CD4-positive, alpha-beta T cell (primary cell): ENCODE measurements around the gene FGR. TPM values are rescaled to one million over a fixed set of nuclear protein-coding genes. Genes with fewer than 3 reads are reported as not detected.

ENCODE experiments used
- ATAC-seq: fragments of 200-7000 bp; cut with Tn5 transposase; one replicate; pipeline ENCODE4 v1.10.0; 2022; ENCODE audit warnings: mild to moderate bottlenecking; ENCODE audit not compliant: poor library complexity
- CTCF ChIA-PET: fragments of 350-600 bp; sonication (Branson Sonifier 250); formaldehyde crosslinking; loops from one replicate; lab custom pipeline; 2021; ENCODE audit warnings: antibody characterized with exemption, inconsistent platforms; lab: Charles Lee
- POLR2A ChIA-PET: fragments of 350-600 bp; sonication (Branson Sonifier 250); formaldehyde crosslinking; loops from one replicate; lab custom pipeline; 2021; ENCODE audit warnings: antibody characterized with exemption, inconsistent platforms; lab: Charles Lee
- DNase-seq, 14 experiments: peaks; one replicate each; pipeline ENCODE4 v3.0.0-alpha.2; 2013 to 2020; ENCODE audit warnings: mixed read lengths in 2 of 14
- H3K27ac ChIP-seq, 2 donors: one replicate each; pipeline versions ENCODE4 v1.5.1 to v1.7.0; 2013; ENCODE audit warnings: low read length in 2 of 2, low read depth in 1 of 2, mild to moderate bottlenecking in 1 of 2
- H3K27me3 ChIP-seq, 2 experiments: 1 replicate in 1 of 2; 2 replicates in 1 of 2; pipeline versions ENCODE4 v1.6.1 to v1.7.0; 2013; ENCODE audit warnings: low read length in 2 of 2, control low read depth in 1 of 2, mild to moderate bottlenecking in 1 of 2, moderate library complexity in 1 of 2; ENCODE audit not compliant: insufficient read depth in 2 of 2, control insufficient read depth in 1 of 2
- H3K36me3 ChIP-seq: one replicate; pipeline ENCODE4 v1.6.1; 2013; ENCODE audit warnings: low read length, control low read depth; ENCODE audit not compliant: insufficient read depth
- H3K4me1 ChIP-seq: one replicate; pipeline ENCODE4 v1.6.1; 2013; ENCODE audit warnings: low read length, control low read depth; ENCODE audit not compliant: insufficient read depth
- H3K4me3 ChIP-seq: one replicate; pipeline ENCODE4 v1.5.1; 2013; ENCODE audit warnings: mild to moderate bottlenecking, low read length, moderate library complexity
- H3K9me3 ChIP-seq, 2 experiments: 1 replicate in 1 of 2; 2 replicates in 1 of 2; pipeline versions ENCODE4 v1.6.1 to v1.7.0; 2013; ENCODE audit warnings: low read length in 2 of 2, mild to moderate bottlenecking in 2 of 2, control low read depth in 1 of 2, moderate library complexity in 1 of 2; ENCODE audit not compliant: control insufficient read depth in 1 of 2, insufficient read depth in 1 of 2
- H3K27ac Mint-ChIP-seq: one replicate; pipeline ENCODE4 v1.8.0; 2020; ENCODE audit warnings: mixed read lengths
- H3K27me3 Mint-ChIP-seq: one replicate; pipeline ENCODE4 v1.8.0; 2021; ENCODE audit warnings: mixed read lengths
- H3K36me3 Mint-ChIP-seq: one replicate; pipeline ENCODE4 v1.8.0; 2021; ENCODE audit warnings: low read depth, mixed read lengths
- H3K4me1 Mint-ChIP-seq: one replicate; pipeline ENCODE4 v1.8.0; 2021; ENCODE audit warnings: low read depth, mixed read lengths
- H3K4me3 Mint-ChIP-seq: one replicate; pipeline ENCODE4 v1.8.0; 2020; ENCODE audit warnings: mild to moderate bottlenecking, mixed read lengths
- H3K9me3 Mint-ChIP-seq: one replicate; pipeline ENCODE4 v1.8.0; 2020; ENCODE audit warnings: mixed read lengths
- CTCF ChIP-seq: fragments of 200-600 bp; IDR thresholded peaks from one replicate; pipeline ENCODE4 v1.8.0; 2022; ENCODE audit warnings: antibody characterized with exemption, mild to moderate bottlenecking
- intact Hi-C, 2 experiments: fragments of 100-400 bp; cut with DNase I in 1 of 2; cut with micrococcal nuclease in 1 of 2; formaldehyde crosslinking; loops; one replicate each; pipeline versions ENCODE4 v1.15.1 to v1.9.0; 2023 to 2025; cut with DNase I, micrococcal nuclease
- total RNA-seq, 174 experiments: library from RNA in 2 of 174; stranded (reverse) in 2 of 174; gene quantifications; one replicate each; pipeline ENCODE4 v1.2.3 and lab custom pipeline; 2021 to 2026

Gene FGR
- total RNA-seq, 2 experiments from 2014 or later: 3.0 to 3.2 TPM

DNA sequence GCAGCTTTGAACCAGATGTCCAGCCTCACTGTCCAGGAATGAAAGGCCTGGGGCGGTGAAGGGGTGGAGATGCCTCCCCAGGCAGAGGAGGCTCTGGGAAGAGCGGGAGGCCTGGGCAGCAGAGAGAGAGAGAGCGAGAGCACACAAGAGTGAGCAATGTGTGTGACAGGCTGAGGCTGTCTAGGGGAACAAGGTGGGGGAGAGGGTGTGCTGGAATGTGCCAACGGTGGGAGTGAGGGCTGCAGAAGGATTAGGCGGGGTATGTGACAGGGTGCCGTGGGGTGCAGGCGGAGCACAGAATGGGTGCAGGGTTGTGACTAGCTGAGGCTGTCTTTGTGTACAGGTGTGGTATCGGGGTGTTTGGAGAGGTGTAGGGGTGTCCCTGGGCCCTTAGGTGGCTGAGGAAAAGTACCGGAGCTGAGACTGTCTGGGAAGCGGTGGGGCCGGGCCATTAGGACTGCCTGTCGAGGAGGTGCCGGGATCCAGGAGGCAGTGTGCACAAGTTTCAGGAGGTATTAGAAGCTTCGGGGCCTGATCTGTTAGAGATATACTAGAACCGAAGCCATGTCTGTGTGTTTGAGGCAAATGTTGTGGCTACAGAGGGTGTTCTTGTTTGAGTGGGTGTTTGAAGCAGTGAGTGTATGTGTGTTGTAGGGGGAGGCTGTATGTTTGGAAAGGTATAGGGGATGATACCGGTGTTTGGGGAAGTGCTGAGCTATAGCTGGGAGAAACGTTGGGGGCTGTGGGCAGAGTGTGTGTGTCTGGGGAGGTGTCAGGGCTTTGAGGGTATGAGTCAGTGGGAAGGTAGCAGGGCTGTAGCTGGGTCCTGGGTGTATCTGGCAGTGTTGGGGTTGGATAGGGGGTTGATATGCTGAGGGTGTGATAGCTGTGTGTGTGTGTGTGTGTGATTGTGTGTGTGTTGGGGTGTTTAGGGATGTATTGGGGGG lies 40.1 kb downstream of the FGR start:
- ChIA-PET CTCF (interaction anchor here (2.1 kb wide), 1 partner anchor 38 kb away, joined by 10 read pairs; no protein-coding TSS in a partner anchor), POLR2A (interaction anchor here (0.6 kb wide), 1 partner anchor 253 kb away, joined by 3 read pairs; the partner anchor contains the start of gene SYTL1)

GRCh38 chr1:27593678-27594563 lies 41.1 kb downstream of the FGR start:
- H3K27me3 Mint-ChIP-seq: no peaks in the 10 kb centered on the region
- TF ChIP-seq CTCF: no peak
- no peaks in the 10 kb centered on the region for H3K4me1 Mint-ChIP-seq
- H3K4me3 ChIP-seq: no peak overlapping the region
- CTCF ChIA-PET: interaction anchor here (2.1 kb wide), 1 partner anchor 37 kb away, joined by 10 read pairs; no protein-coding TSS in a partner anchor
- H3K27ac Mint-ChIP-seq: no peak overlapping the region
- no peak for ATAC-seq
- no peaks in the 10 kb centered on the region for H3K27me3 ChIP-seq
- POLR2A ChIA-PET: interaction anchor here (0.6 kb wide), 1 partner anchor 252 kb away, joined by 3 read pairs; the partner anchor contains the start of gene SYTL1
- H3K36me3 ChIP-seq: peaks cover 10% of the 10 kb centered on the region
- peaks cover 3% of the 10 kb centered on the region for H3K36me3 Mint-ChIP-seq
- no peaks in the 10 kb centered on the region for H3K9me3 Mint-ChIP-seq
- H3K4me3 Mint-ChIP-seq: no peak overlapping the region
- no peak overlapping the region for H3K27ac ChIP-seq
- intact Hi-C loops: no loop called here
- no peak for DNase-seq
- peaks cover 52% of the 10 kb centered on the region for H3K4me1 ChIP-seq
- H3K9me3 ChIP-seq: no peaks in the 10 kb centered on the region

More for the DNA sequence above, 40.1 kb downstream of the FGR start:
- Mint-ChIP-seq H3K4me1 (peaks cover 6% of the 10 kb centered on the region), H3K4me3 (no peak overlapping the region), H3K36me3 (peaks cover 3% of the 10 kb centered on the region), H3K27ac (no peak overlapping the region), H3K27me3 (no peaks in the 10 kb centered on the region), H3K9me3 (no peaks in the 10 kb centered on the region)
- Histone ChIP-seq H3K27ac (no peak overlapping the region), H3K4me1 (peaks cover 62% of the 10 kb centered on the region), H3K27me3 (no peaks in the 10 kb centered on the region), H3K9me3 (no peaks in the 10 kb centered on the region), H3K36me3 (peaks cover 5% of the 10 kb centered on the region), H3K4me3 (no peak overlapping the region)
- no peak for TF ChIP-seq CTCF
- DNase-seq (peak in 2 of 14 experiments; percentile 25 to 37), ATAC-seq (peak; percentile 33)
- intact Hi-C loops: no loop called here
